Pancreas (tissue), 10 donors: Measurements from ENCODE around the gene ZBTB7B. TPM values are rescaled to one million over a fixed set of nuclear protein-coding genes. Genes with fewer than 3 reads are reported as not detected.
A peak's percentile ranks its signal among the peaks of the same experiment; 100 is the strongest.

ENCODE experiments used
- ATAC-seq, 4 donors: fragments of 200-7000 bp; cut with Tn5 transposase; one replicate each; pipeline versions ENCODE4 v1.8.0 to v1.9.1; 2020; ENCODE audit warnings: mild to moderate bottlenecking in 4 of 4, moderate library complexity in 4 of 4
- DNase-seq, 6 donors: peaks; one replicate each; pipeline ENCODE4 v3.0.0-alpha.2; 2020
- FAIRE-seq: peaks from 2 replicates; lab custom pipeline; 2012; peaks lifted over from hg19 to GRCh38; lab: Jason Lieb, UNC
- H3K27ac ChIP-seq, 4 donors: fragments of 200-600 bp; sonication (generic); 1 replicate in 3 of 4; 2 replicates in 1 of 4; pipeline versions ENCODE4 v1.5.0 to v1.8.0; 2020
- H3K27me3 ChIP-seq, 4 donors: fragments of 200-600 bp; one replicate each; pipeline ENCODE4 v1.8.0; 2021
- H3K36me3 ChIP-seq, 3 donors: fragments of 200-600 bp; sonication (generic) in 1 of 3; one replicate each; pipeline versions ENCODE4 v1.5.0 to v1.8.0; 2020 to 2021
- H3K4me1 ChIP-seq, 3 donors: fragments of 200-600 bp; one replicate each; pipeline ENCODE4 v1.8.0; 2021
- H3K4me3 ChIP-seq, 4 donors: fragments of 200-600 bp; sonication (generic) in 2 of 4; one replicate each; pipeline versions ENCODE4 v1.5.0 to v1.8.0; 2020 to 2021
- H3K9me3 ChIP-seq, 4 donors: fragments of 200-600 bp; one replicate each; pipeline ENCODE4 v1.8.0; 2021
- WGBS, 2 donors: extraction: QIAGEN DNeasy Blood & Tissue Kit; methylation state at CpG; one replicate each; pipeline ENCODE4 v1.1.7; 2013; 5-methylcytosine and 5-hydroxymethylcytosine counted together
- intact Hi-C, 3 donors: fragments of 100-400 bp; cut with DNase I; formaldehyde crosslinking; loops; one replicate each; pipeline versions ENCODE4 v1.11.1 to v1.14.2; 2022
- polyA plus RNA-seq, 2 donors: library from polyadenylated mRNA; stranded (reverse); fragments of 200-250 nt; gene quantifications; one replicate each; pipeline ENCODE4 v1.2.3, GENCODE V29; 2013
- total RNA-seq, 6 donors: library from RNA; stranded (reverse); fragmentation: NEBNext Ultra II Directional in 4 of 6; extraction: Animal tissue kit (Norgen Biotek cat#: 25700) in 4 of 6; gene quantifications; one replicate each; pipeline versions ENCODE4 v1.2.1 to v1.2.4, GENCODE V29; 2021 to 2023
- TF ChIP-seq, protein P1 (sequence below), 4 donors: fragments of 200-600 bp; sonication (generic) in 3 of 4; IDR thresholded peaks; one replicate each; pipeline versions ENCODE4 v1.5.0 to v1.8.0; 2021; ENCODE audit warnings: antibody characterized with exemption in 4 of 4
- donor health status: healthy with polysubstance abuse.
- donor health status: DM: no; HTN: no; CAD: no; lungs with moderate emphysema.
- donor health status: DM: no; HTN: no; CAD: no.
- donor health status: control.
- donor health status: control.
- donor health status: Bipolar disorder and iron deficiency.
- donor health status: DM: yes; HTN: yes; CAD: no.
- donor health status: DM: no; HTN: no; CAD: no.
- donor health status: DM: no; HTN: no; CAD: no.
- donor health status: DM: yes; HTN: yes; CAD: no.

ZBTB7B gene
- total and polyA plus RNA-seq, 8 donors = 19.8 to 38.4 (median 34.4) TPM

GRCh38 chr1:155009221-155009711 lies 6.7 kb downstream of the ZBTB7B start:
- FAIRE-seq (no peak), DNase-seq (no peak), ATAC-seq (no peak)
- intact Hi-C loops = no loop called here
- WGBS, 2 donors = 88 to 91% methylated on average over 11 to 12 of the region's 12 CpGs
- no peaks in the 10 kb centered on the region for H3K27me3 ChIP-seq
- H3K27ac ChIP-seq = peak overlapping the region in 2 of 4 donors; percentile 22 to 51
- peaks cover 32 to 58% (median 34%) of the 10 kb centered on the region in 3 donors for H3K4me1 ChIP-seq
- peaks cover 0 to 2% (median 0%) of the 10 kb centered on the region in 3 donors for H3K36me3 ChIP-seq
- TF ChIP-seq, protein P1, sequence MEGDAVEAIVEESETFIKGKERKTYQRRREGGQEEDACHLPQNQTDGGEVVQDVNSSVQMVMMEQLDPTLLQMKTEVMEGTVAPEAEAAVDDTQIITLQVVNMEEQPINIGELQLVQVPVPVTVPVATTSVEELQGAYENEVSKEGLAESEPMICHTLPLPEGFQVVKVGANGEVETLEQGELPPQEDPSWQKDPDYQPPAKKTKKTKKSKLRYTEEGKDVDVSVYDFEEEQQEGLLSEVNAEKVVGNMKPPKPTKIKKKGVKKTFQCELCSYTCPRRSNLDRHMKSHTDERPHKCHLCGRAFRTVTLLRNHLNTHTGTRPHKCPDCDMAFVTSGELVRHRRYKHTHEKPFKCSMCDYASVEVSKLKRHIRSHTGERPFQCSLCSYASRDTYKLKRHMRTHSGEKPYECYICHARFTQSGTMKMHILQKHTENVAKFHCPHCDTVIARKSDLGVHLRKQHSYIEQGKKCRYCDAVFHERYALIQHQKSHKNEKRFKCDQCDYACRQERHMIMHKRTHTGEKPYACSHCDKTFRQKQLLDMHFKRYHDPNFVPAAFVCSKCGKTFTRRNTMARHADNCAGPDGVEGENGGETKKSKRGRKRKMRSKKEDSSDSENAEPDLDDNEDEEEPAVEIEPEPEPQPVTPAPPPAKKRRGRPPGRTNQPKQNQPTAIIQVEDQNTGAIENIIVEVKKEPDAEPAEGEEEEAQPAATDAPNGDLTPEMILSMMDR (IDR thresholded peaks at IDR 0.05) = no peak
- peak overlapping the region in 1 of 4 donors; percentile 23 for H3K4me3 ChIP-seq
- no peaks in the 10 kb centered on the region for H3K9me3 ChIP-seq

GRCh38 chr1:155009742-155010141 lies 7.1 kb downstream of the ZBTB7B start:
- TF ChIP-seq, protein P1 (IDR thresholded peaks at IDR 0.05) = no peak
- no peak overlapping the region for H3K27ac ChIP-seq
- DNase-seq (no peak), ATAC-seq (no peak), FAIRE-seq (no peak)
- H3K36me3 ChIP-seq = peaks cover 0 to 7% (median under 1%) of the 10 kb centered on the region in 3 donors
- H3K9me3 ChIP-seq = no peaks in the 10 kb centered on the region
- intact Hi-C loops = loop anchor here in 2 of 3 donors (10.0 kb wide), 1 partner anchor 45 kb away; the partner anchor contains the start of gene PYGO2 (in 2 of the 2)
- 90 to 97% methylated on average over 5 of the region's 5 CpGs for WGBS, 2 donors
- H3K27me3 ChIP-seq = no peaks in the 10 kb centered on the region
- peaks cover 32 to 54% (median 34%) of the 10 kb centered on the region in 3 donors for H3K4me1 ChIP-seq
- H3K4me3 ChIP-seq = peak overlapping the region in 1 of 4 donors; percentile 23

GRCh38 chr1:155010211-155010918 lies 7.8 kb downstream of the ZBTB7B start:
- no peak for FAIRE-seq
- intact Hi-C loops = loop anchor here in 2 of 3 donors (10.0 kb wide), 1 partner anchor 46 kb away; the partner anchor contains the start of gene PYGO2 (in 2 of the 2)
- no peak for DNase-seq
- TF ChIP-seq, protein P1 (IDR thresholded peaks at IDR 0.05) = no peak
- Histone ChIP-seq H3K4me3 (peak overlapping the region in 1 of 4 donors; percentile 5), H3K9me3 (no peaks in the 10 kb centered on the region), H3K4me1 (peaks cover 32 to 48% (median 34%) of the 10 kb centered on the region in 3 donors), H3K27ac (peak overlapping the region in 1 of 4 donors; percentile 30), H3K27me3 (no peaks in the 10 kb centered on the region), H3K36me3 (peaks cover 0 to 13% (median 7%) of the 10 kb centered on the region in 3 donors)
- WGBS, 2 donors = 52 to 61% methylated on average over 11 of the region's 11 CpGs
- ATAC-seq = no peak

GRCh38 chr1:155011004-155011416 lies 8.4 kb downstream of the ZBTB7B start:
- Histone ChIP-seq H3K4me1 (peaks cover 28 to 43% (median 32%) of the 10 kb centered on the region in 3 donors), H3K27me3 (no peaks in the 10 kb centered on the region), H3K27ac (no peak overlapping the region), H3K9me3 (no peaks in the 10 kb centered on the region), H3K36me3 (peaks cover 0 to 17% (median 9%) of the 10 kb centered on the region in 3 donors), H3K4me3 (no peak overlapping the region)
- 53% methylated on average over 5 of the region's 5 CpGs for WGBS, 2 donors
- DNase-seq (no peak), ATAC-seq (no peak), FAIRE-seq (no peak)
- intact Hi-C loops = loop anchor here in 2 of 3 donors (10.0 kb wide), 1 partner anchor 46 kb away; the partner anchor contains the start of gene PYGO2 (in 2 of the 2)
- TF ChIP-seq, protein P1 (IDR thresholded peaks at IDR 0.05) = no peak
